Anterior cingulate cortex (tissue), 58 donors: ENCODE measurements around the gene MTMR4.
A peak's percentile ranks its signal among the peaks of the same experiment; 100 is the strongest.
"Not testable (repeated sequence)": the region's sequence is repeated elsewhere in the genome, so short reads cannot be mapped to it uniquely, and the experiment has no call there.

Experiments
- DNase-seq, 58 donors: peaks; one replicate each; lab custom pipeline; 2025; lab: John Stamatoyannopoulos, UW

Gene MTMR4

GRCh38 chr17:58527949-58528348 is 13.5 kb upstream of the MTMR4 start:
- DNase-seq: peak in 56 of 58 donors; percentile 17 to 94 (median 71)

- peak in 9 of 58 donors; percentile 15 to 61 (median 36) for DNase-seq
These were observed 12.9 kb upstream of the MTMR4 start for GRCh38 chr17:58527306-58527705.

- DNase-seq: no peak
These were observed 10.8 kb upstream of the MTMR4 start for GRCh38 chr17:58525239-58525638.

- no peak for DNase-seq
These were observed 7.2 kb upstream of the MTMR4 start for GRCh38 chr17:58521680-58522079.

GRCh38 chr17:58520843-58521430 is 6.5 kb upstream of the MTMR4 start:
- DNase-seq: peak in 5 of 58 donors; percentile 9 to 16 (median 15)

- DNase-seq: peak; percentile 94 to 100 (median 100)
These were observed 3.6 kb upstream of the MTMR4 start for GRCh38 chr17:58517928-58518609.

GRCh38 chr17:58517378-58517927 is 3.0 kb upstream of the MTMR4 start:
- no peak for DNase-seq

- DNase-seq: no peak
These were observed 2.4 kb upstream of the MTMR4 start for GRCh38 chr17:58516644-58517377.

GRCh38 chr17:58515286-58515685 is 848 bp upstream of the MTMR4 start:
- no peak for DNase-seq

- DNase-seq: no peak
These were observed 326 bp upstream of the MTMR4 start for GRCh38 chr17:58514770-58515157.

GRCh38 chr17:58513267-58513964 is 1.0 kb downstream of the MTMR4 start:
- DNase-seq: peak in 12 of 58 donors; percentile 35 to 71 (median 59)

GRCh38 chr17:58510075-58510474 is 4.4 kb downstream of the MTMR4 start:
- DNase-seq: no peak

GRCh38 chr17:58508341-58509067 is 5.9 kb downstream of the MTMR4 start:
- DNase-seq: no peak

GRCh38 chr17:58507123-58507634 is 7.3 kb downstream of the MTMR4 start:
- DNase-seq: no peak

GRCh38 chr17:58506354-58507080 is 7.9 kb downstream of the MTMR4 start:
- DNase-seq: no peak

- no peak for DNase-seq
These were observed 9.5 kb downstream of the MTMR4 start for GRCh38 chr17:58504826-58505351.

GRCh38 chr17:58503866-58504265 is 10.6 kb downstream of the MTMR4 start:
- no peak for DNase-seq

GRCh38 chr17:58503134-58503533 is 11.3 kb downstream of the MTMR4 start:
- DNase-seq: not testable (repeated sequence)

- DNase-seq: no peak
These were observed 13.0 kb downstream of the MTMR4 start for GRCh38 chr17:58501451-58501850.
